ENCODE measurements around the gene TMCC1. TPM values are rescaled to one million over a fixed set of nuclear protein-coding genes. Genes with fewer than 3 reads are reported as not detected.

TMCC1 gene
- total and polyA plus RNA-seq, 10 of the 15 experiments (the other 5 are each of a cell fraction or from before 2014, with no cell fraction given) = 2.3 to 21.1 (median 8.4) TPM

GRCh38 chr3:129783470-129783869 lies 110.0 kb downstream of the TMCC1 start:
- DNase-seq (ENCODE audit: low read depth, low spot score) = no peak
- CTCF ChIA-PET = interaction anchor here (1.2 kb wide), 1 partner anchor 27 kb away, joined by 3 read pairs; no protein-coding TSS in a partner anchor
- TF ChIP-seq ZNF274 (IDR thresholded peaks at IDR 0.05; ENCODE audit: insufficient read depth, insufficient read length) (no peak), SMAD5 (IDR thresholded peaks at IDR 0.05; ENCODE audit: low read depth) (no peak)
- Histone ChIP-seq H3K4me2 (ENCODE audit: control insufficient read depth, insufficient read depth) (no peak overlapping the region), H3K9ac (ENCODE audit: control insufficient read depth, insufficient read depth, low read length) (no peak overlapping the region), H4K20me1 (ENCODE audit: control insufficient read depth, insufficient read depth) (no peaks in the 10 kb centered on the region), H3K79me2 (ENCODE audit: control insufficient read depth, insufficient read depth, low read length) (no peaks in the 10 kb centered on the region), H2AFZ (ENCODE audit: control insufficient read depth, low read depth, low read length) (no peak overlapping the region), H3K9me3 (replicated peaks; ENCODE audit: control insufficient read depth, insufficient read depth, low read length) (no peaks in the 10 kb centered on the region; the same call in 2 of the 3 replicates), H3K4me1 (ENCODE audit: control insufficient read depth, insufficient read depth, low read length) (no peaks in the 10 kb centered on the region), H3K4me3 (no peak overlapping the region), H3K27ac (ENCODE audit: control insufficient read depth, insufficient read depth) (no peak overlapping the region), H3K36me3 (ENCODE audit: control insufficient read depth in 2 of 2, insufficient read depth in 2 of 2, low read length in 1 of 2) (no peaks in the 10 kb centered on the region), H3K27me3 (replicated peaks in 1 of 2; ENCODE audit: control insufficient read depth in 2 of 2, insufficient read depth in 2 of 2, low read length in 1 of 2) (no peaks in the 10 kb centered on the region)
- intact Hi-C loops (cut with micrococcal nuclease; ENCODE audit: unreplicated experiment) = no loop called here
- ATAC-seq = no peak
- RAD21 ChIA-PET (ENCODE audit: unreplicated experiment) = no interaction called here
- SMC1A ChIA-PET (ENCODE audit: uncharacterized antibody, unreplicated experiment) = interaction anchor here (1.0 kb wide), 1 partner anchor 128 kb away, joined by 3 read pairs; no protein-coding TSS in a partner anchor
- no peak for FAIRE-seq
- no TSS peak for BruUV-seq (replicated peaks)
- WGBS (ENCODE audit: insufficient coverage, insufficient replicate concordance, low lambda C conversion rate, missing lambda C conversion rate) = 59% methylated on average over 1 of the region's 1 CpG
- POLR2A ChIA-PET = no interaction called here
- in situ Hi-C loops (cut with MboI) = no loop called here

GRCh38 chr3:129778871-129779270 lies 114.6 kb downstream of the TMCC1 start:
- POLR2A ChIA-PET = no interaction called here
- TF ChIP-seq JUND (IDR thresholded peaks at IDR 0.05; ENCODE audit: low read depth, low read length) = no peak
- TF ChIP-seq SREBF2 (IDR thresholded peaks at IDR 0.05; ENCODE audit: low read length) = no peak
- TF ChIP-seq E2F8 (IDR thresholded peaks at IDR 0.05; ENCODE audit: low read depth, partially characterized antibody) = no peak
- TF ChIP-seq IKZF1 (conservative IDR thresholded peaks at IDR 0.05) = no peak
- TF ChIP-seq RELA (IDR thresholded peaks at IDR 0.05; ENCODE audit: borderline replicate concordance, partially characterized antibody) = no peak
- TF ChIP-seq ZNF207 (IDR thresholded peaks at IDR 0.05; ENCODE audit: borderline replicate concordance) = no peak
- TF ChIP-seq ZBTB4 (CRISPR knock-in tag; IDR thresholded peaks at IDR 0.05) = no peak
- TF ChIP-seq FOS (IDR thresholded peaks at IDR 0.05; ENCODE audit: borderline replicate concordance, extremely low read depth, insufficient read length) = no peak

More at GRCh38 chr3:129778871-129779270, 114.6 kb downstream of the TMCC1 start:
- FAIRE-seq (no peak), DNase-seq (ENCODE audit: low read depth, low spot score) (no peak), ATAC-seq (no peak)
- ChIA-PET CTCF (no interaction called here), SMC1A (ENCODE audit: uncharacterized antibody, unreplicated experiment) (no interaction called here), RAD21 (ENCODE audit: unreplicated experiment) (no interaction called here)
- H3K79me2 ChIP-seq (ENCODE audit: control insufficient read depth, insufficient read depth, low read length) = no peaks in the 10 kb centered on the region
- no peaks in the 10 kb centered on the region for H3K36me3 ChIP-seq (ENCODE audit: control insufficient read depth in 2 of 2, insufficient read depth in 2 of 2, low read length in 1 of 2)
- no peaks in the 10 kb centered on the region; the same call in 1 of the 3 replicates for H3K9me3 ChIP-seq (replicated peaks; ENCODE audit: control insufficient read depth, insufficient read depth, low read length)
- H2AFZ ChIP-seq (ENCODE audit: control insufficient read depth, low read depth, low read length) = no peak overlapping the region
- H3K4me1 ChIP-seq (ENCODE audit: control insufficient read depth, insufficient read depth, low read length) = no peaks in the 10 kb centered on the region
- no peak overlapping the region for H3K4me2 ChIP-seq (ENCODE audit: control insufficient read depth, insufficient read depth)
- H3K27ac ChIP-seq (ENCODE audit: control insufficient read depth, insufficient read depth) = no peak overlapping the region
- no peaks in the 10 kb centered on the region for H3K27me3 ChIP-seq (replicated peaks in 1 of 2; ENCODE audit: control insufficient read depth in 2 of 2, insufficient read depth in 2 of 2, low read length in 1 of 2)
- no peak overlapping the region for H3K4me3 ChIP-seq
- no peaks in the 10 kb centered on the region for H4K20me1 ChIP-seq (ENCODE audit: control insufficient read depth, insufficient read depth)
- no peak overlapping the region for H3K9ac ChIP-seq (ENCODE audit: control insufficient read depth, insufficient read depth, low read length)
- BruUV-seq (replicated peaks) = no TSS peak
- 97% methylated on average over 2 of the region's 2 CpGs for WGBS (ENCODE audit: insufficient coverage, insufficient replicate concordance, low lambda C conversion rate, missing lambda C conversion rate)
- in situ Hi-C loops (cut with MboI) = no loop called here
- intact Hi-C loops (cut with micrococcal nuclease; ENCODE audit: unreplicated experiment) = no loop called here

Data from GM12878 (cell line).